Measurements from ENCODE around the gene ATG7. TPM values are rescaled to one million over a fixed set of nuclear protein-coding genes. Genes with fewer than 3 reads are reported as not detected.

The ATG7 gene
- total and polyA plus RNA-seq, 3 experiments from 2014 or later, result 13.8 to 28.2 (median 28.0) TPM

GRCh38 chr3:11575677-11576076 is 303.5 kb downstream of the ATG7 start:
- Histone ChIP-seq H3K9me3 (ENCODE audit: low read length) (no peaks in the 10 kb centered on the region), H3K27me3 (ENCODE audit: insufficient read depth, low read length, poor library complexity, severe bottlenecking) (no peaks in the 10 kb centered on the region), H3K4me1 (ENCODE audit: insufficient read depth, low read length) (no peaks in the 10 kb centered on the region), H3K36me3 (ENCODE audit: insufficient read depth, low read length) (peaks cover 8% of the 10 kb centered on the region), H3K27ac (ENCODE audit: low read depth, low read length) (no peak overlapping the region), H3K4me3 (ENCODE audit: low read length) (no peak overlapping the region)
- Mint-ChIP-seq H3K27me3 (no peaks in the 10 kb centered on the region), H3K9me3 (peaks cover 0 to 2% (median 0%) of the 10 kb centered on the region in 5 donors), H3K36me3 (peaks cover 0 to 46% (median 8%) of the 10 kb centered on the region in 3 donors), H3K4me3 (no peak overlapping the region), H3K4me1 (peaks cover 29 to 53% (median 33%) of the 10 kb centered on the region in 3 donors), H3K27ac (peak overlapping the region in 1 of 8 donors; percentile 7)
- CTCF ChIA-PET, result no interaction called here
- DNase-seq, result no peak
- POLR2A ChIA-PET, result no interaction called here

- no peak overlapping the region for H3K4me3 Mint-ChIP-seq
- POLR2A ChIA-PET, result no interaction called here
These were observed 304.3 kb downstream of the ATG7 start for GRCh38 chr3:11576453-11576852.

GRCh38 chr3:11578169-11578568 is 306.0 kb downstream of the ATG7 start:
- H3K27ac Mint-ChIP-seq, result peak overlapping the region in 4 of 8 donors; percentile 7 to 71 (median 58)
- DNase-seq, result no peak
- peaks cover 8% of the 10 kb centered on the region for H3K36me3 ChIP-seq (ENCODE audit: insufficient read depth, low read length)
- CTCF ChIA-PET, result no interaction called here
- no peaks in the 10 kb centered on the region for H3K9me3 Mint-ChIP-seq
- no peak overlapping the region for H3K4me3 ChIP-seq (ENCODE audit: low read length)
- H3K4me3 Mint-ChIP-seq, result no peak overlapping the region
- peaks cover 0 to 44% (median 8%) of the 10 kb centered on the region in 3 donors for H3K36me3 Mint-ChIP-seq
- no peaks in the 10 kb centered on the region for H3K27me3 ChIP-seq (ENCODE audit: insufficient read depth, low read length, poor library complexity, severe bottlenecking)
- peaks cover 12% of the 10 kb centered on the region for H3K4me1 ChIP-seq (ENCODE audit: insufficient read depth, low read length)
- H3K27ac ChIP-seq (ENCODE audit: low read depth, low read length), result no peak overlapping the region
- POLR2A ChIA-PET, result no interaction called here
- H3K9me3 ChIP-seq (ENCODE audit: low read length), result no peaks in the 10 kb centered on the region
- no peaks in the 10 kb centered on the region for H3K27me3 Mint-ChIP-seq
- H3K4me1 Mint-ChIP-seq, result peaks cover 39 to 65% (median 50%) of the 10 kb centered on the region in 3 donors

More at GRCh38 chr3:11576453-11576852, 304.3 kb downstream of the ATG7 start:
- H3K27ac ChIP-seq (ENCODE audit: low read depth, low read length), result no peak overlapping the region
- H3K9me3 ChIP-seq (ENCODE audit: low read length), result no peaks in the 10 kb centered on the region
- Mint-ChIP-seq H3K36me3 (peaks cover 0 to 47% (median 8%) of the 10 kb centered on the region in 3 donors), H3K27ac (peak overlapping the region in 5 of 8 donors; percentile 9 to 74 (median 33)), H3K9me3 (peaks cover 0 to 2% (median 0%) of the 10 kb centered on the region in 5 donors), H3K27me3 (no peaks in the 10 kb centered on the region), H3K4me1 (peaks cover 27 to 52% (median 35%) of the 10 kb centered on the region in 3 donors)
- no peak for DNase-seq
- peaks cover 8% of the 10 kb centered on the region for H3K36me3 ChIP-seq (ENCODE audit: insufficient read depth, low read length)
- no peaks in the 10 kb centered on the region for H3K4me1 ChIP-seq (ENCODE audit: insufficient read depth, low read length)
- H3K27me3 ChIP-seq (ENCODE audit: insufficient read depth, low read length, poor library complexity, severe bottlenecking), result no peaks in the 10 kb centered on the region
- CTCF ChIA-PET, result no interaction called here
- no peak overlapping the region for H3K4me3 ChIP-seq (ENCODE audit: low read length)

GRCh38 chr3:11580645-11581044 is 308.4 kb downstream of the ATG7 start:
- POLR2A ChIA-PET, result no interaction called here
- H3K4me3 Mint-ChIP-seq, result no peak overlapping the region
- no peak overlapping the region for H3K27ac Mint-ChIP-seq

DNA sequence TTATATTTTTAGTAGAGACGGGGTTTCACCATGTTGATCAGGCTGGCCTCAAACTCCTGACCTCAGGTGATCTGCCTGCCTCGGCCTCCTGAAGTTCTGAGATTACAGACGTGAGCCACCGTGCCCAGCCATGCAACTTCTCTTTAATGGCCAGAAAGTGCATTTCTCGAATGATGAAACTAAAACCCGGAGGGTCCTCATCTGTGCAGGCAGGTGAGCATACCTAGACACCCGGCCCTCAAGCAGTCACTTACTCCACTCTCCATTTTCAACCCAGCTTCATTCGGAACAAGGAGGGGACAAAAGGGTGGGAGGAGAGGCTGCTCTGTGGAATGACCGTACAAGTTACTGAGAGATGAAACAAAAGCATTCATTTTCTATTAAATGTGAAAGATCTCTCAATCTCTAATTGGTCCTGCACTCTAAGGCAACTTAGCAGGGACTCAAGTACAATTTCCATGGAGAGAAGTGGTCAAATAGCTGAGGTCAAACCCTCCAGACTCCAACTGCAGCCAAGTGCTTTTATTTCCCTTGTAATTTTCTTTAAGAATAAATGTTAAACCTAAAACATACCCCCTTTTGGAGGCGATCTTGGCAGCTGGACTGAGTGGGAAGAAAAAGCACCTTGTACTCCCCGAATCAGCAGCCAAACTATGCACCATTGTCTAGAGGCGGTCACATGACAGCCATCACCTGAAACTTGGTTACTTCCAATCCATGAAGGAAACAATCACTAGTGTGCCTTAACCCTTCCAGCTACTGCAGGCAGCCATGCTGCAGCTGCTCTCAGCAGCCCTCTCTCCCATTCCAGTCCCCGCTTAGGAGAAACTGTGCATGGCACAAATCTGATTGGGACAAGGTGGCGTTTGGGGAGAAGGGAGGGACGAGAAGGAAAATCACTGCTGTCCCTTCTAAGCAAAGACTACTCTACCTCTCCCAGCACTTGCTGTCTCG is 309.3 kb downstream of the ATG7 start:
- no peak overlapping the region for H3K4me3 Mint-ChIP-seq
- H3K36me3 Mint-ChIP-seq, result peaks cover 0 to 24% (median 7%) of the 10 kb centered on the region in 3 donors
- DNase-seq, result no peak
- peaks cover 59 to 82% (median 74%) of the 10 kb centered on the region in 3 donors for H3K4me1 Mint-ChIP-seq
- ChIA-PET CTCF (no interaction called here), POLR2A (no interaction called here)
- no peaks in the 10 kb centered on the region for H3K9me3 ChIP-seq (ENCODE audit: low read length)
- no peak overlapping the region for H3K27ac ChIP-seq (ENCODE audit: low read depth, low read length)
- no peaks in the 10 kb centered on the region for H3K36me3 ChIP-seq (ENCODE audit: insufficient read depth, low read length)
- no peaks in the 10 kb centered on the region for H3K9me3 Mint-ChIP-seq
- H3K4me1 ChIP-seq (ENCODE audit: insufficient read depth, low read length), result peaks cover 18% of the 10 kb centered on the region
- H3K27me3 Mint-ChIP-seq, result no peaks in the 10 kb centered on the region
- H3K4me3 ChIP-seq (ENCODE audit: low read length), result no peak overlapping the region
- no peaks in the 10 kb centered on the region for H3K27me3 ChIP-seq (ENCODE audit: insufficient read depth, low read length, poor library complexity, severe bottlenecking)
- H3K27ac Mint-ChIP-seq, result peak overlapping the region in 1 of 8 donors; percentile 38

More at GRCh38 chr3:11580645-11581044, 308.4 kb downstream of the ATG7 start:
- no peak overlapping the region for H3K4me3 ChIP-seq (ENCODE audit: low read length)
- H3K27me3 ChIP-seq (ENCODE audit: insufficient read depth, low read length, poor library complexity, severe bottlenecking), result no peaks in the 10 kb centered on the region
- H3K4me1 ChIP-seq (ENCODE audit: insufficient read depth, low read length), result peaks cover 18% of the 10 kb centered on the region
- H3K27ac ChIP-seq (ENCODE audit: low read depth, low read length), result no peak overlapping the region
- H3K36me3 Mint-ChIP-seq, result peaks cover 0 to 25% (median 6%) of the 10 kb centered on the region in 3 donors
- no peak for DNase-seq
- CTCF ChIA-PET, result no interaction called here
- peaks cover 55 to 79% (median 66%) of the 10 kb centered on the region in 3 donors for H3K4me1 Mint-ChIP-seq
- no peaks in the 10 kb centered on the region for H3K9me3 Mint-ChIP-seq
- H3K9me3 ChIP-seq (ENCODE audit: low read length), result no peaks in the 10 kb centered on the region
- no peaks in the 10 kb centered on the region for H3K36me3 ChIP-seq (ENCODE audit: insufficient read depth, low read length)
- no peaks in the 10 kb centered on the region for H3K27me3 Mint-ChIP-seq

GRCh38 chr3:11582191-11582968 is 310.2 kb downstream of the ATG7 start:
- Mint-ChIP-seq H3K4me1 (peaks cover 63 to 82% (median 76%) of the 10 kb centered on the region in 3 donors), H3K4me3 (peak overlapping the region in 1 of 7 donors; percentile 19), H3K27ac (peak overlapping the region in 5 of 8 donors; percentile 2 to 69 (median 35)), H3K9me3 (no peaks in the 10 kb centered on the region), H3K36me3 (peaks cover 0 to 21% (median 10%) of the 10 kb centered on the region in 3 donors), H3K27me3 (no peaks in the 10 kb centered on the region)
- CTCF ChIA-PET, result no interaction called here
- DNase-seq, result no peak
- Histone ChIP-seq H3K36me3 (ENCODE audit: insufficient read depth, low read length) (no peaks in the 10 kb centered on the region), H3K9me3 (ENCODE audit: low read length) (no peaks in the 10 kb centered on the region), H3K27ac (ENCODE audit: low read depth, low read length) (no peak overlapping the region), H3K27me3 (ENCODE audit: insufficient read depth, low read length, poor library complexity, severe bottlenecking) (no peaks in the 10 kb centered on the region), H3K4me1 (ENCODE audit: insufficient read depth, low read length) (peaks cover 18% of the 10 kb centered on the region), H3K4me3 (ENCODE audit: low read length) (no peak overlapping the region)
- POLR2A ChIA-PET, result no interaction called here

DNA sequence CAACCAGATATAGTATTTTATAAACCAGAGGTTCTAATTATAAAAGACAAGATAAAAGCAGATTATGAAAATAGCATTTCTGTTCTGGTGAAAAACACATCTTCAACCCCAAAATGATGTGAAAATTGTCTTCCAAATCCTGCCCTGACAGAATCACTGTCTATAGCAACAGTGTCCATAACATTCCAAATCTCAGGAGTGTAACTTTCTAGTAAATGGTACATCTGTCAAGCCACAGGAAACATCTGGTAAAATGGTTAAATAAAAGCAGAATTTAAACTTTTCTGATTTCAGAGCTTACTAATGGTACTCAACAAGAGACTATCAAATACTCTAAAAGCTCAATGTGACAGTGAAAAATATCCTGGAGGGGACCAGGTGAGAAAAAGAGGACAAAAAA is 311.0 kb downstream of the ATG7 start:
- ChIA-PET CTCF (no interaction called here), POLR2A (no interaction called here)
- H3K4me1 Mint-ChIP-seq, result peaks cover 64 to 82% (median 80%) of the 10 kb centered on the region in 3 donors
- no peaks in the 10 kb centered on the region for H3K9me3 Mint-ChIP-seq
- peaks cover 18% of the 10 kb centered on the region for H3K4me1 ChIP-seq (ENCODE audit: insufficient read depth, low read length)
- no peaks in the 10 kb centered on the region for H3K27me3 Mint-ChIP-seq
- no peaks in the 10 kb centered on the region for H3K36me3 ChIP-seq (ENCODE audit: insufficient read depth, low read length)
- H3K36me3 Mint-ChIP-seq, result peaks cover 0 to 23% (median 14%) of the 10 kb centered on the region in 3 donors
- H3K4me3 Mint-ChIP-seq, result no peak overlapping the region
- H3K27me3 ChIP-seq (ENCODE audit: insufficient read depth, low read length, poor library complexity, severe bottlenecking), result no peaks in the 10 kb centered on the region
- no peak overlapping the region for H3K27ac ChIP-seq (ENCODE audit: low read depth, low read length)
- peak overlapping the region in 1 of 8 donors; percentile 59 for H3K27ac Mint-ChIP-seq
- DNase-seq, result no peak
- H3K9me3 ChIP-seq (ENCODE audit: low read length), result no peaks in the 10 kb centered on the region
- H3K4me3 ChIP-seq (ENCODE audit: low read length), result no peak overlapping the region
